Keratinocyte (primary cell): ENCODE measurements around the gene CPS1.

Source experiments
- EZH2 ChIP-seq: IDR thresholded peaks from one replicate; pipeline ENCODE4 v1.6.1; 2012; ENCODE audit warnings: inconsistent platforms, mild to moderate bottlenecking, low read length, moderate library complexity
- TF ChIP-seq, protein P1 (sequence below), 3 experiments: IDR thresholded peaks in 1 of 3; conservative IDR thresholded peaks in 1 of 3; optimal IDR thresholded peaks in 1 of 3; 2 replicates in 2 of 3; 3 replicates in 1 of 3; pipeline versions ENCODE3 to v1.5.1; 2011; ENCODE audit warnings: low read length in 3 of 3, mild to moderate bottlenecking in 3 of 3, moderate library complexity in 2 of 3, control low read depth in 1 of 3, inconsistent platforms in 1 of 3; ENCODE audit not compliant: insufficient read depth in 2 of 3; ENCODE audit errors: extremely low read depth in 1 of 3

DNA sequence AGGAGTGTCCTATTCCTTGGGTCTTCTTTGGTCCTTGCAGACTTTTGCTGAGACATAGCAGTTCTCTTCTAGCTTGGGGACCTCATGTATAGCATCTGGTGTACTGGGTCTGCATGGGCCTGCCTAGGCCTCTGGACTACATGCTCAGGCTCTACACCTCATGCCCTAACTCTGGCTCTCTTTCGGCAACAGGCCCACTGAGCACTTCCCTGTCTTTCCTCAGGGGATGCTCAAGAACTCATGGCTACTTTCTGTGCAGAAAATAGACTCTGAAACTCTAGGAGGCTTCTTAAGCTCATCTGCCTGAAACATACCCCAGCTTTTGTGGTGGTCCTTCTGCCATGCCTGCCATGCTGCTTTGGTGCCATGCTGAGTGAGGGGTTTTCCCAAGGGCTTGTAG lies 21.5 kb upstream of the CPS1 start:
- TF ChIP-seq, protein P1, sequence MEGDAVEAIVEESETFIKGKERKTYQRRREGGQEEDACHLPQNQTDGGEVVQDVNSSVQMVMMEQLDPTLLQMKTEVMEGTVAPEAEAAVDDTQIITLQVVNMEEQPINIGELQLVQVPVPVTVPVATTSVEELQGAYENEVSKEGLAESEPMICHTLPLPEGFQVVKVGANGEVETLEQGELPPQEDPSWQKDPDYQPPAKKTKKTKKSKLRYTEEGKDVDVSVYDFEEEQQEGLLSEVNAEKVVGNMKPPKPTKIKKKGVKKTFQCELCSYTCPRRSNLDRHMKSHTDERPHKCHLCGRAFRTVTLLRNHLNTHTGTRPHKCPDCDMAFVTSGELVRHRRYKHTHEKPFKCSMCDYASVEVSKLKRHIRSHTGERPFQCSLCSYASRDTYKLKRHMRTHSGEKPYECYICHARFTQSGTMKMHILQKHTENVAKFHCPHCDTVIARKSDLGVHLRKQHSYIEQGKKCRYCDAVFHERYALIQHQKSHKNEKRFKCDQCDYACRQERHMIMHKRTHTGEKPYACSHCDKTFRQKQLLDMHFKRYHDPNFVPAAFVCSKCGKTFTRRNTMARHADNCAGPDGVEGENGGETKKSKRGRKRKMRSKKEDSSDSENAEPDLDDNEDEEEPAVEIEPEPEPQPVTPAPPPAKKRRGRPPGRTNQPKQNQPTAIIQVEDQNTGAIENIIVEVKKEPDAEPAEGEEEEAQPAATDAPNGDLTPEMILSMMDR (optimal IDR thresholded peaks at IDR 0.05 in 1 of 3, IDR thresholded peaks at IDR 0.05 in 1 of 3, conservative IDR thresholded peaks at IDR 0.05 in 1 of 3; ENCODE audit: extremely low read depth in 1 of 3, insufficient read depth in 2 of 3, low read length in 3 of 3), result no peak
- no peak for TF ChIP-seq EZH2
